Measurements from ENCODE around the gene ZNF407.
A peak's percentile ranks its signal among the peaks of the same experiment; 100 is the strongest.

Gene ZNF407

DNA sequence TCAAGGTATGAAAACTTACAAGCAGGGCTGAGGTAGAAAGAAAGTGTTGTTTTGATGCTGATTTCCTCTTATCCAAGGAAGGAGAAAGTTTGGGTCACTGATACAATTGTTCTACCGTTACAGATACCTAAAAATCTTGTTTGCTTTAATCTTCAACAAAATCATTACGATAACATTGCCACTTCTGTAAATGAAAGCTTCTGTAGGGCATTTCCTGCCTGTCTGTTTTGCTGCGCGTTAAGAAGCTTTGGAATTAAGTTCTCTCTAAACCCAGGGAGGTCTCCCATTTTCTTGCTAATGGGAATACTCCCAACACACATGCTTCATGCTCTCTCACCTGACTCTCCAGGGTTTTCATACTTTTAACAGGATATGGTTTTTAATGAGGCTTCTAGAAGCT, 352.8 kb downstream of the ZNF407 start:
- TF ChIP-seq, protein P1, sequence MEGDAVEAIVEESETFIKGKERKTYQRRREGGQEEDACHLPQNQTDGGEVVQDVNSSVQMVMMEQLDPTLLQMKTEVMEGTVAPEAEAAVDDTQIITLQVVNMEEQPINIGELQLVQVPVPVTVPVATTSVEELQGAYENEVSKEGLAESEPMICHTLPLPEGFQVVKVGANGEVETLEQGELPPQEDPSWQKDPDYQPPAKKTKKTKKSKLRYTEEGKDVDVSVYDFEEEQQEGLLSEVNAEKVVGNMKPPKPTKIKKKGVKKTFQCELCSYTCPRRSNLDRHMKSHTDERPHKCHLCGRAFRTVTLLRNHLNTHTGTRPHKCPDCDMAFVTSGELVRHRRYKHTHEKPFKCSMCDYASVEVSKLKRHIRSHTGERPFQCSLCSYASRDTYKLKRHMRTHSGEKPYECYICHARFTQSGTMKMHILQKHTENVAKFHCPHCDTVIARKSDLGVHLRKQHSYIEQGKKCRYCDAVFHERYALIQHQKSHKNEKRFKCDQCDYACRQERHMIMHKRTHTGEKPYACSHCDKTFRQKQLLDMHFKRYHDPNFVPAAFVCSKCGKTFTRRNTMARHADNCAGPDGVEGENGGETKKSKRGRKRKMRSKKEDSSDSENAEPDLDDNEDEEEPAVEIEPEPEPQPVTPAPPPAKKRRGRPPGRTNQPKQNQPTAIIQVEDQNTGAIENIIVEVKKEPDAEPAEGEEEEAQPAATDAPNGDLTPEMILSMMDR (IDR thresholded peaks at IDR 0.05; ENCODE audit: low read depth, low read length): no peak
- DNase-seq (ENCODE audit: low read depth in 2 of 2): peak in 1 of 2 donors; percentile 5
- H3K4me3 ChIP-seq (replicated peaks in 1 of 2; ENCODE audit: low read depth in 2 of 2, low read length in 2 of 2): no peak overlapping the region

DNA sequence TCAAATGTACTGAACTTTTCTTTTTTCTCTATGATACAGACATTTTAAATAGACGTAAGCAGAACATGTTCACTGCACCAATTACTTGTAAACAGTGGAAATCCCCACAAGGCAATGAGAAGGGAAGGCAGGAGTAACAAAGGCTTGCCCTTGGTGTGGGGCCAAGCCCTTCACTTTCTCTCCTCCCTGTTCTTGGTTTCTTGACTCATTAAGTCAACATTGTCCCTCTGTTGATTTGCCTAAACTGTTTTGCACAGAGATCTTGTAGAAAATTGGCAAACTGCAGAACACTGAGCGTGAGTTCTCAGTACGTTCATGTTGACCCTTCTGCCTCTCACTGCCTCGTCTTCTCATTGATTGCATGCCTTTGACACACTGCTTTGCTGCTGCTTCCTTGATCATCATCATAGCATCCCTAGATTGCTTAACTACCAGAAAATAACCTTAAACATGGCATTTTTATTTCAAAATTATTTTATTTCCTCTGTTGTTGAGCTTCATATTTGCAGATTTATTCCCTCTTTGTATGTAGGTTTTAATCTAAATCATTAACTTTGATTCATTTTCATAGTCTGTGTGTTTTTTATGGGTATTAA, 353.6 kb downstream of the ZNF407 start:
- peak; percentile 84 to 97 for DNase-seq (ENCODE audit: low read depth in 2 of 2)
- TF ChIP-seq, protein P1 (IDR thresholded peaks at IDR 0.05; ENCODE audit: low read depth, low read length): no peak
- no peak overlapping the region for H3K4me3 ChIP-seq (replicated peaks in 1 of 2; ENCODE audit: low read depth in 2 of 2, low read length in 2 of 2)

DNA sequence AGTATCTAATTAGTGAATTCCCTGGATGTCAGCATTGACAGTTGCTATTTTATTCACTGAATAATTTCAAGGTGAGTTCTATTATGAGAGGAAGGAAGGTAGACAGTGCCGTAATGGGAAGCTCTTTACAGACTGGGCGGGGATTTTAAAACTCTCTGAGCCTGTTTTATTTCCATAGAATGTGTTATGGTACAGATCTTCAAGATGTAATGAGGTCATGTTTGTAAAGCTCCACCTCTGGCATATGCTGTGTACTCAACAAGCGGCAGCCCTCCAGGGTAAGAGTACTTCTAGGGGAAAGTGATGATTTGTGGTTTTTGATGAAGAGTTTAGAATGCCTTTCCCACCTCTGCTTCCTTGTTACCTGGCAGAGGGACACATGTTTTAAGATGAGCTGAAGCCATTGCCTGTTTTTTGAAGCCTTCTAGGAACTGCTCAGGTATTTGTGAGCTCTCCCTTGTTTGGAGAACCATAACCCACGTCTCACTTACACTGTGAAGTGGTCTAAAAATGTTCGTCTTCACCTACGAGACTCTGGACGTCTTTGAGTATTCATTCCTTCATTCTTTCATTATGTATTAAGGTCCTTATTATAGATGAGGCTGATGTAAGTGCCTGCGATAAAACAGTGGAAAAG, 360.0 kb downstream of the ZNF407 start:
- no peak for DNase-seq (ENCODE audit: low read depth in 2 of 2)
- TF ChIP-seq, protein P1 (IDR thresholded peaks at IDR 0.05; ENCODE audit: low read depth, low read length): no peak
- no peak overlapping the region for H3K4me3 ChIP-seq (replicated peaks in 1 of 2; ENCODE audit: low read depth in 2 of 2, low read length in 2 of 2)

DNA sequence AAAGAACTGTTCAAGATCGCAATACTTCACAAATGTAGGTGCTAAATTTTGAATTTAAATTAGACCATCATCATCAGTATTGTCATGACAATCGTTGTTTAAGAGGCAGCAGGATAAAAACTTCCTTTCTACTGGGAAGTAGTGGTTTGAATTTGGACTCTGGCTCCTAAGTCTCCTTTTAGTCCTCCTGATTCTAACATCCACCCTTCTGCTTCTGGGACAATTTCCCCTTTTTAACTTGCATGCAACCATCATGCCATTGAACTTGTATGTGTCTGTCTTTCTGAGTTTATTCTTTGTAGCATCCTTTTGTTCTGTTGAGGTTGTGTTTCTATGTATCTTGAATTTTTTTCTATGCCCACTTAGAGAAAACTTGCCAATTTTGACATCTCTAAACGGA, 361.5 kb downstream of the ZNF407 start:
- TF ChIP-seq, protein P1 (IDR thresholded peaks at IDR 0.05; ENCODE audit: low read depth, low read length): no peak

DNA sequence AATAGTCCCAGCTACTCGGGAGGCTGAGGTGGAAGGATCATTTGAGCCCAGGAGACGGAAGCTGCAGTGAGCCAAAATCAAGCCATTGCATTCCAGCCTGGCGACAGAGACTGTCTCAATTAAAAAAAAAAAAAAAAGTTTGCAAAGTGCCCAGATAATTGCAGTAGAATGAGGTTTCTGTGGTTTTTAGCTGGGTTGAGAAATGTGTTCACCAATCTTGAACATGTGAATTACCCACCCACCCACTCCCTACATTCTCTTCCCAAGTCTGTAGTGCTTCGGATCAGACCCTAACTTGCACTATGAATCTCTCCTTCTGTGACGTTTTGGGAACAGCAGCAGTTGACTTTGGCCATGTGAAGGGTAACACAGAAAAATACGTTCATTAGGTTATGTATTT, 363.9 kb downstream of the ZNF407 start:
- DNase-seq (ENCODE audit: low read depth in 2 of 2): no peak
- no peak overlapping the region for H3K4me3 ChIP-seq (replicated peaks in 1 of 2; ENCODE audit: low read depth in 2 of 2, low read length in 2 of 2)
- TF ChIP-seq, protein P1 (IDR thresholded peaks at IDR 0.05; ENCODE audit: low read depth, low read length): no peak

More for the DNA sequence above, 361.5 kb downstream of the ZNF407 start:
- DNase-seq (ENCODE audit: low read depth in 2 of 2): no peak
- no peak overlapping the region for H3K4me3 ChIP-seq (replicated peaks in 1 of 2; ENCODE audit: low read depth in 2 of 2, low read length in 2 of 2)

DNA sequence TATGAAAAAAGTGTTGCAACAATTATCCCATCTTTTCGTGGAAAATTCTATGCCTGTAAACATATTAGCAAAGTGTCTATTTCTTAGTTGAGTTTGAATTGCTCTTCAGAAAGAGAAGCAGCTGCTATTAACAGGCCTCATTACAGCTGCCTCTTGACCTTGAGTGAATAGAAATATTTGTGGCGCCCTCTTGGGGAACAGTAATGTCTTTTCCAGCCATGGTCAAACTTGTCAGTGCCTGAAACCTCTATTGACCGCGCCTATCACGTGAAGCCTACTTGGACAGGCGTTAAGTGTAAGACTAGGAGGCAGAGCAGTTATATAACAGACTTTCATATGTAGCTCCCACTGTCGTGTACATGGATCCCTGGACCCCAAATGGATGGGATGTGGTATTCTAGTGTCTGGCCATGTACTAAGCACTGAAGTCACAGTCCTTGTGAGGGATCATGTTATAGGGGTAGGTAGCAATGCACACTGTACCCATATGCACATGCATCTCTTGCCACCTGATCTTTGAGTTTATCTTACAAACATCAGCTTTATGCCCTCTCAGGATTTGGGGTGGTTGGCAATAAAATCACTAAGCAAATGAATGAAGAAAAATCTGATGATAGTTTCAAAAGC, 366.3 kb downstream of the ZNF407 start:
- DNase-seq (ENCODE audit: low read depth in 2 of 2): peak; percentile 65 to 76
- no peak overlapping the region for H3K4me3 ChIP-seq (replicated peaks in 1 of 2; ENCODE audit: low read depth in 2 of 2, low read length in 2 of 2)
- TF ChIP-seq, protein P1 (IDR thresholded peaks at IDR 0.05; ENCODE audit: low read depth, low read length): peak; percentile 52
